HG03460 (cell line): ENCODE results near the gene PHKB.
"Not testable (repeated sequence)": the region's sequence is repeated elsewhere in the genome, so short reads cannot be mapped to it uniquely, and the experiment has no call there.

ENCODE experiments used
- ATAC-seq: cut with Tn5 transposase; IDR thresholded peaks from one replicate; pipeline ENCODE4 v1.9.1; 2021; ENCODE audit not compliant: unreplicated experiment

Gene PHKB

GRCh38 chr16:47664653-47665325 is 203.7 kb downstream of the PHKB start:
- ATAC-seq, result no peak

GRCh38 chr16:47666434-47666833 is 205.3 kb downstream of the PHKB start:
- no peak for ATAC-seq

- no peak for ATAC-seq
Measured at GRCh38 chr16:47667956-47668355, 206.8 kb downstream of the PHKB start.

GRCh38 chr16:47672475-47672874 is 211.3 kb downstream of the PHKB start:
- no peak for ATAC-seq

GRCh38 chr16:47676635-47677177 is 215.6 kb downstream of the PHKB start:
- no peak for ATAC-seq

- ATAC-seq, result not testable (repeated sequence)
Measured at GRCh38 chr16:47681571-47681970, 220.4 kb downstream of the PHKB start.

- ATAC-seq, result no peak
Measured at GRCh38 chr16:47687694-47688093, 226.6 kb downstream of the PHKB start.

- ATAC-seq, result no peak
Measured at GRCh38 chr16:47693226-47693625, 232.1 kb downstream of the PHKB start.

GRCh38 chr16:47694543-47694942 is 233.4 kb downstream of the PHKB start:
- no peak for ATAC-seq

- ATAC-seq, result no peak
Measured at GRCh38 chr16:47695756-47696155, 234.6 kb downstream of the PHKB start.

GRCh38 chr16:47697826-47698225 is 236.7 kb downstream of the PHKB start:
- ATAC-seq, result no peak

- ATAC-seq, result no peak
Measured at GRCh38 chr16:47699106-47699505, 238.0 kb downstream of the PHKB start.

GRCh38 chr16:47700857-47701587 is 239.9 kb downstream of the PHKB start:
- no peak for ATAC-seq

GRCh38 chr16:47705266-47705665 is 244.1 kb downstream of the PHKB start:
- ATAC-seq, result no peak

GRCh38 chr16:47711809-47712208 is 250.7 kb downstream of the PHKB start:
- ATAC-seq, result no peak

- ATAC-seq, result no peak
Measured at GRCh38 chr16:47712276-47713224, 251.4 kb downstream of the PHKB start.

- peak; percentile 68 for ATAC-seq
Measured at GRCh38 chr16:47713225-47713595, 252.1 kb downstream of the PHKB start.

GRCh38 chr16:47715442-47716083 is 254.4 kb downstream of the PHKB start:
- no peak for ATAC-seq

- no peak for ATAC-seq
Measured at GRCh38 chr16:47716571-47716970, 255.4 kb downstream of the PHKB start.

GRCh38 chr16:47719713-47720112 is 258.6 kb downstream of the PHKB start:
- ATAC-seq, result no peak
